Measurements from ENCODE around the gene KLHDC7B.

Gene KLHDC7B

DNA sequence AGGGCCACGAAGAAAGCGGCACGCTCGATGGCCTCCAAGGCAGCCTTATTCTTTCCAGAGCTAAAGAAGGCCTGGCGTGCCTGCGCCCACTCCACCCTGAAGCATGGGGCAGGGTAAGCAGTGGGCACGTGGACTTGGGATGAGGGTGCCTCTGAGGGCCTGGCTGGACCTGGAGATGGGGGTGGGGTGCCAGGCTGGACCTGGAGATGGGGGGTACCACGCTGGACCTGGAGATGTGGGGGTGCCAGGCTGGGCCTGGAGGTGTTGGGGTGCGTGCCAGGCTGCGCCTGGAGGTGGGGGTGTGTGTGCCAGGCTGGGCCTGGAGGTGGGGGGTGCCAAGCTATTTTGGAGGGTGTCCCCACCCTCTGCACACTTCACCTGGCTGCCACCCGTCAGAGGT lies 27.3 kb downstream of the KLHDC7B start:
- H3K27ac ChIP-seq (ENCODE audit: low read depth, low read length), result no peak overlapping the region
- H3K9me3 ChIP-seq (ENCODE audit: low read length), result no peaks in the 10 kb centered on the region
- no peak overlapping the region for H3K4me3 ChIP-seq (ENCODE audit: low read depth in 1 of 2, low read length in 2 of 2)
- H3K4me1 ChIP-seq (ENCODE audit: insufficient read depth, low read length), result no peaks in the 10 kb centered on the region
- peaks cover 0 to 7% of the 10 kb centered on the region in 2 donors for H3K27me3 ChIP-seq (ENCODE audit: control insufficient read depth in 1 of 2, insufficient read depth in 2 of 2, low read length in 2 of 2)
- H3K9ac ChIP-seq (ENCODE audit: low read length), result no peak overlapping the region
- no peaks in the 10 kb centered on the region for H3K36me3 ChIP-seq (ENCODE audit: insufficient read depth, low read length)

- Histone ChIP-seq H3K36me3 (ENCODE audit: insufficient read depth, low read length) (no peaks in the 10 kb centered on the region), H3K27ac (ENCODE audit: low read depth, low read length) (no peak overlapping the region), H3K4me3 (ENCODE audit: low read depth in 1 of 2, low read length in 2 of 2) (no peak overlapping the region), H3K9me3 (ENCODE audit: low read length) (no peaks in the 10 kb centered on the region), H3K27me3 (ENCODE audit: control insufficient read depth in 1 of 2, insufficient read depth in 2 of 2, low read length in 2 of 2) (peaks cover 0 to 15% of the 10 kb centered on the region in 2 donors), H3K4me1 (ENCODE audit: insufficient read depth, low read length) (peaks cover 7% of the 10 kb centered on the region), H3K9ac (ENCODE audit: low read length) (no peak overlapping the region)
Measured at GRCh38 chr22:50573491-50574382, 28.0 kb downstream of the KLHDC7B start.

DNA sequence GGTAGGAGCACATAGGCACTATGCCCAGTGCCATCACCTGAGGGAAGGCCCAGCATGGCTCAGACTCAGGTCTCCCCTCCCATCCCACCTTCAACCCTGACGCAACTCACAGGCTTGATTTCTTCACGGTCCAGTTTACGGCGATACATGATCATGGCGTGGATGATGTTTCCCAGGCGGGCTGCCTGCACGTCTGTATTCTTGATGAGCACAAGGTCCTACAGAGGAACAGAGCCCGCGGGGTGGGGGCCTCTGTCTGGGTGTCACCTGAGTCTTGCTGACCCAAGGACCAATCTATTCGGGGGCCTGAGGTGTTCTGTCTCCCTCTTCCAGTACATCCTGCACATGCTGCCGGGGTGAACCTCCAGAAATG lies 28.7 kb downstream of the KLHDC7B start:
- Histone ChIP-seq H3K4me1 (ENCODE audit: insufficient read depth, low read length) (peaks cover 8% of the 10 kb centered on the region), H3K9ac (ENCODE audit: low read length) (no peak overlapping the region), H3K27ac (ENCODE audit: low read depth, low read length) (no peak overlapping the region), H3K36me3 (ENCODE audit: insufficient read depth, low read length) (no peaks in the 10 kb centered on the region), H3K27me3 (ENCODE audit: control insufficient read depth in 1 of 2, insufficient read depth in 2 of 2, low read length in 2 of 2) (peaks cover 0 to 15% of the 10 kb centered on the region in 2 donors), H3K4me3 (ENCODE audit: low read depth in 1 of 2, low read length in 2 of 2) (no peak overlapping the region), H3K9me3 (ENCODE audit: low read length) (no peaks in the 10 kb centered on the region)

- peaks cover 8% of the 10 kb centered on the region for H3K4me1 ChIP-seq (ENCODE audit: insufficient read depth, low read length)
- no peaks in the 10 kb centered on the region for H3K9me3 ChIP-seq (ENCODE audit: low read length)
- no peak overlapping the region for H3K9ac ChIP-seq (ENCODE audit: low read length)
Measured at GRCh38 chr22:50575426-50575941, 29.8 kb downstream of the KLHDC7B start.

DNA sequence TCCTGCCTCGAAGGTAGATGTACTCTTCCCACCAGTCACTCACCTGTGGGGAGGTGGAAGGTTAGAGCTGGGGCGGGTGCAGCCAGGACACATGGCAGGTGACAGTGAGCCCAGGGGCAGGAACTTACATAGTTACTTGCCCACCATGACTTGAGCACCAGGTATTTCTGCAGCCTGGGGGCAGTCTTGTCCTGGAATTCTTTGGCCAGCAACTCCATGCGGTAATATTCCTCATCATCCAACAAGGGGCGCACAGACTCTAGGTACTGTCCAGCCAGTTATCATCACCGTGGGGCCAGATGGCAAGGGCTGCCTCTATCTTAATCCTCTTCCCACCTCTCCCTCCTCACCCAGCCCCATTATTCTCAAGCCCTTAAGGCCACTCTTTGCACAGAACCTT lies 30.4 kb downstream of the KLHDC7B start:
- H3K4me3 ChIP-seq (ENCODE audit: low read depth in 1 of 2, low read length in 2 of 2), result no peak overlapping the region
- H3K27ac ChIP-seq (ENCODE audit: low read depth, low read length), result no peak overlapping the region
- H3K9me3 ChIP-seq (ENCODE audit: low read length), result no peaks in the 10 kb centered on the region
- H3K4me1 ChIP-seq (ENCODE audit: insufficient read depth, low read length), result peaks cover 9% of the 10 kb centered on the region
- H3K9ac ChIP-seq (ENCODE audit: low read length), result no peak overlapping the region
- peaks cover 4% of the 10 kb centered on the region for H3K36me3 ChIP-seq (ENCODE audit: insufficient read depth, low read length)
- peaks cover 0 to 15% of the 10 kb centered on the region in 2 donors for H3K27me3 ChIP-seq (ENCODE audit: control insufficient read depth in 1 of 2, insufficient read depth in 2 of 2, low read length in 2 of 2)

More at GRCh38 chr22:50575426-50575941, 29.8 kb downstream of the KLHDC7B start:
- no peak overlapping the region for H3K4me3 ChIP-seq (ENCODE audit: low read depth in 1 of 2, low read length in 2 of 2)
- peaks cover 0 to 15% of the 10 kb centered on the region in 2 donors for H3K27me3 ChIP-seq (ENCODE audit: control insufficient read depth in 1 of 2, insufficient read depth in 2 of 2, low read length in 2 of 2)
- no peak overlapping the region for H3K27ac ChIP-seq (ENCODE audit: low read depth, low read length)
- peaks cover 3% of the 10 kb centered on the region for H3K36me3 ChIP-seq (ENCODE audit: insufficient read depth, low read length)

DNA sequence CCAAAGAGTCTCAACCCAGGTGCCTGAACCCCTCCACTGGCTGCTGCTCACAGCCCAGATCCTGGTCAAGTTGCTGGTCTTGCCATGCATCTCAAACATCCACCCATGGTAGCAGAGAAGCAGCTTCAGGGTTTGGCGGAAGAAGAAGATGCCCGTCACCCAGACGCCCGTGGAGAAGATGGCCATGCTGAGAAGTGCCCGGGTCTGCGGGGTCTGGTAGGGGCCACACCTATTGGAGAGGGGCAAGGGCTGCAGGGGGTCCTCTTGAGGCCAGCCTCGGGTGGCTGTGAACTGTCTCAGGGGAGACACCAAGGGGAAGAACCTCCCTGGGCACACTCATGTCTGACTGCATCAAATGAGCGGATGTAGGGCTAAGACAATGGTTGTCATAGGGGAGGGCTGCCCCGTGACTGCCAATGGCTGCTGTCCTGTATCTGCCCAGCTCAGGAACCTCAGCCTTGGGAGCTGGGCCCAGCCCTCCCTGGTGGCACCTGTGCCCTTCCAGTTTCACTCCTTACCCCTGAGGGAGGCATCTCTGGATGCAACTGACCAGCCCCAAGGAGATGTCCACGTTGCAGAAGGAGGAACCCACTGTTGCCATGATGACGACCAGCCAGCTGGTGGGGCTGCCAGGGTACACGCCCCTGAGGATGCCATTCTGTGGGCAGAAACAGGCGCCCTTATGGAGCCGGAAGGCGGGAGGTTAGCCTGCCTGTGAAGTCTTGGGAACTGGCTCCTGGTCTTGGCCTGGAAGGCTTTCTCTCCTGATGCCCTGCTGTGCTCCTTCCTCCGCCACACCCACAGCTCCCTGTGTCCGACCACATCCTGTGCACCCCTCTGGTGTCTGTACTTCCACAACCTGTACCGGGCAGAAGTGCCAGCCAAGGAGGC lies 31.4 kb downstream of the KLHDC7B start:
- Histone ChIP-seq H3K27me3 (ENCODE audit: control insufficient read depth in 1 of 2, insufficient read depth in 2 of 2, low read length in 2 of 2) (peaks cover 0 to 15% of the 10 kb centered on the region in 2 donors), H3K36me3 (ENCODE audit: insufficient read depth, low read length) (peaks cover 4% of the 10 kb centered on the region), H3K9me3 (ENCODE audit: low read length) (no peaks in the 10 kb centered on the region), H3K4me3 (ENCODE audit: low read depth in 1 of 2, low read length in 2 of 2) (no peak overlapping the region), H3K9ac (ENCODE audit: low read length) (no peak overlapping the region), H3K27ac (ENCODE audit: low read depth, low read length) (no peak overlapping the region), H3K4me1 (ENCODE audit: insufficient read depth, low read length) (peaks cover 18% of the 10 kb centered on the region)

- Histone ChIP-seq H3K4me1 (ENCODE audit: insufficient read depth, low read length) (peaks cover 18% of the 10 kb centered on the region), H3K4me3 (ENCODE audit: low read depth in 1 of 2, low read length in 2 of 2) (no peak overlapping the region), H3K9ac (ENCODE audit: low read length) (no peak overlapping the region), H3K27ac (ENCODE audit: low read depth, low read length) (no peak overlapping the region), H3K9me3 (ENCODE audit: low read length) (no peaks in the 10 kb centered on the region), H3K27me3 (ENCODE audit: control insufficient read depth in 1 of 2, insufficient read depth in 2 of 2, low read length in 2 of 2) (peaks cover 0 to 15% of the 10 kb centered on the region in 2 donors), H3K36me3 (ENCODE audit: insufficient read depth, low read length) (peaks cover 4% of the 10 kb centered on the region)
Measured at GRCh38 chr22:50577697-50577986, 31.9 kb downstream of the KLHDC7B start.

DNA sequence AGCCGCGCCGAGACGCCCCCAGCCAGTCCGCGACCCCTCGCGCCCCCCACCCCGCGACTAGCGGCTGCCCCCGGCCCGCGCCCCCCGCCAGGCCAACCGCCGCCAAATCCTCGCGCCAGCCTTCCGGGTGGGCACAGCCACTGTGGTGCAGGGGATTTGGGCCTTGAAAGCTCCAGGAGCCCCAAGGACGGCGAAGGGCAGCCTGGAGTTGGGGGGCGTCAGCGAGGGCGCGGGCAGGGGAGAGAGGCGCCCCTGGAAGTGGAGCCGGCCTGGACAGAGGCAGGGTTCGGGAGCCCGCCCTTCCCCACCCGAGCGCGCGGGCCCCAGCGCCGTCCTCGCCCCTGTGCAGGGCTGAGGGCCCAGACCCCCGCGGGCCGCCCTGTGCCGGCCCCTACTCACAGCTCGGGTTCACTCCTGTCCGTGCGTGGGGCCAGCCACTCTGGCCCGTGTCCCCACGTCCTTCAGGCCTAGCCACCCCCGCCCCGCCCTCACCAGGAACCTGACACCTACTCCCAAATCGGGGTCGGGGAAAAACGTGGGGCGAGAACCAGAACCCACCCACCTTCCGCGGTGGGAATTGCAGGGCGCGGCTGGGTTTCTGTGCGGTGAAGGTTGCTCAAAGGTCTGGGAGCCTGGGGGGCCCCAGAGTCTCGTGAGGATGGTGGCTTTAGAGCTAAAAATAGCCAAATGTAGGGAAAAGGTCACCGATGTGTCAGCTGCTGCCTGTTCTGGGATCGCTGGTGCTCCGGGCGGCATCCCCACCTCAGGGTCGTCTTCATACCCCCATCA lies 32.5 kb downstream of the KLHDC7B start, which contains the start of gene CPT1B:
Gene CPT1B, minus strand, starts transcription at position 441 of the 789 bp plus-strand sequence. CDS start 512 bp downstream, outside the sequence.
- no peak within 1 kb of the TSS for H3K27ac ChIP-seq (ENCODE audit: low read depth, low read length)
- peaks cover 18% of the 10 kb centered on the region for H3K4me1 ChIP-seq (ENCODE audit: insufficient read depth, low read length)
- no peak within 1 kb of the TSS for H3K9ac ChIP-seq (ENCODE audit: low read length)
- H3K9me3 ChIP-seq (ENCODE audit: low read length), result no peaks in the 10 kb centered on the region
- H3K27me3 ChIP-seq (ENCODE audit: control insufficient read depth in 1 of 2, insufficient read depth in 2 of 2, low read length in 2 of 2), result peaks cover 0 to 15% of the 10 kb centered on the region in 2 donors
- H3K4me3 ChIP-seq (ENCODE audit: low read depth in 1 of 2, low read length in 2 of 2), result no peak within 1 kb of the TSS
- H3K36me3 ChIP-seq (ENCODE audit: insufficient read depth, low read length), result peaks cover 4% of the 10 kb centered on the region

- peaks cover 0 to 15% of the 10 kb centered on the region in 2 donors for H3K27me3 ChIP-seq (ENCODE audit: control insufficient read depth in 1 of 2, insufficient read depth in 2 of 2, low read length in 2 of 2)
- H3K9ac ChIP-seq (ENCODE audit: low read length), result no peak overlapping the region
- no peak overlapping the region for H3K4me3 ChIP-seq (ENCODE audit: low read depth in 1 of 2, low read length in 2 of 2)
- no peak overlapping the region for H3K27ac ChIP-seq (ENCODE audit: low read depth, low read length)
- no peaks in the 10 kb centered on the region for H3K9me3 ChIP-seq (ENCODE audit: low read length)
- peaks cover 24% of the 10 kb centered on the region for H3K4me1 ChIP-seq (ENCODE audit: insufficient read depth, low read length)
- peaks cover 4% of the 10 kb centered on the region for H3K36me3 ChIP-seq (ENCODE audit: insufficient read depth, low read length)
Measured at GRCh38 chr22:50578776-50579310, 33.1 kb downstream of the KLHDC7B start.

DNA sequence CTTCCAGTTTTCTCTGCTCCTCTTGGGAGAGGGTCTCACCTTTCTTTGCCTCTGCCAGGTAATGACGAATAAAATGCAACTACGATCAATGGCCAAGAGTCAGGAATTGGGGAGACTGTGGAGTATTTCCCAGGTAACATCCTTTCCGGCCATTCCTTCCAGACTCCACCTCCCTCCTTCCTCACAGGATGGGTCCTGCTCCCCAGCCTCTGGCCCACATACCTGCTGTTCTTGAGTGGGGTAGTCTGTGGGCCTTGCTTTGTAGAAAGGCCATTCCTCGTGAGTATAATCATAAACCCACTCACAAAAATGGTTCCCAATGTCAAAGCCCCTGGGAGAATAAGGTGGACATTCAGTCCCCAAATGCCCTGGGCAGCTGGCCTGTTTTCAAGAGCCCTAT lies 34.1 kb downstream of the KLHDC7B start:
- no peaks in the 10 kb centered on the region for H3K9me3 ChIP-seq (ENCODE audit: low read length)
- no peak overlapping the region for H3K9ac ChIP-seq (ENCODE audit: low read length)
- H3K4me3 ChIP-seq (ENCODE audit: low read depth in 1 of 2, low read length in 2 of 2), result no peak overlapping the region
- H3K27me3 ChIP-seq (ENCODE audit: control insufficient read depth in 1 of 2, insufficient read depth in 2 of 2, low read length in 2 of 2), result peaks cover 0 to 15% of the 10 kb centered on the region in 2 donors
- H3K4me1 ChIP-seq (ENCODE audit: insufficient read depth, low read length), result peaks cover 26% of the 10 kb centered on the region
- H3K36me3 ChIP-seq (ENCODE audit: insufficient read depth, low read length), result peaks cover 4% of the 10 kb centered on the region
- H3K27ac ChIP-seq (ENCODE audit: low read depth, low read length), result no peak overlapping the region

All from muscle layer of colon (tissue), 2 donors.